HepG2 (cell line): ENCODE measurements around the gene GPC3. TPM values are rescaled to one million over a fixed set of nuclear protein-coding genes. Genes with fewer than 3 reads are reported as not detected.
A peak's percentile ranks its signal among the peaks of the same experiment; 100 is the strongest.

ENCODE experiments used
- BRD4 ChIP-seq: sonication (generic); formaldehyde crosslinking; IDR thresholded peaks from 2 replicates; pipeline ENCODE4 v1.4.0; 2020; ENCODE audit warnings: missing genetic modification reagents
- FOXK1 ChIP-seq: sonication (generic); formaldehyde crosslinking; IDR thresholded peaks from 2 replicates; pipeline ENCODE4 v1.4.0; 2020; ENCODE audit warnings: low read depth, missing genetic modification reagents, borderline replicate concordance
- HOXA9 ChIP-seq: sonication (generic); formaldehyde crosslinking; IDR thresholded peaks from 2 replicates; pipeline ENCODE4 v1.8.1; 2022; ENCODE audit warnings: missing genetic modification reagents, mild to moderate bottlenecking, moderate library complexity, borderline replicate concordance
- MIER2 ChIP-seq: IDR thresholded peaks from 2 replicates; pipeline ENCODE4 v1.6.1; 2016; ENCODE audit warnings: missing biosample characterization, missing genetic modification reagents
- SRSF4 ChIP-seq: fragments of 200-400 bp; formaldehyde crosslinking; IDR thresholded peaks from one replicate; pipeline ENCODE4 v1.6.1; 2018; ENCODE audit warnings: mild to moderate bottlenecking, low read depth, low read length, moderate library complexity; ENCODE audit not compliant: poor library complexity, severe bottlenecking
- TFE3 ChIP-seq: IDR thresholded peaks from 2 replicates; pipeline ENCODE4 v1.6.1; 2016
- ZNF460 ChIP-seq: sonication (generic); formaldehyde crosslinking; IDR thresholded peaks from 2 replicates; pipeline ENCODE4 v1.5.1; 2020; ENCODE audit warnings: missing genetic modification reagents, mild to moderate bottlenecking, borderline replicate concordance
- ZNF616 ChIP-seq: sonication (generic); formaldehyde crosslinking; IDR thresholded peaks from 2 replicates; pipeline ENCODE4 v1.5.0; 2020; ENCODE audit warnings: low read depth, mild to moderate bottlenecking, missing genetic modification reagents
- polyA plus RNA-seq, 8 experiments: library from polyadenylated mRNA; depleted of rRNA in 3 of 8; stranded (reverse) in 7 of 8; unstranded in 1 of 8; fragments of >200 nt; fragmentation: Illumina TruSeq in 4 of 8; extraction: Trizol in 4 of 8; gene quantifications; 2 replicates each; pipeline versions ENCODE4 v1.2.1 to v1.2.3, GENCODE V29; 2011 to 2016; ENCODE audit warnings: low read depth in 4 of 8, missing spikeins in 1 of 8, mixed read lengths in 1 of 8; ENCODE audit not compliant: insufficient read depth in 1 of 8
- total RNA-seq, 5 experiments: library from RNA; depleted of rRNA; stranded (reverse); fragments of >200 nt; fragmentation: Illumina TruSeq; extraction: Trizol; gene quantifications; 2 replicates each; pipeline ENCODE4 v1.2.3, GENCODE V29; 2016; ENCODE audit warnings: low read depth in 1 of 5
- TF ChIP-seq, protein P1 (sequence below): sonication (generic); formaldehyde crosslinking; IDR thresholded peaks from 2 replicates; pipeline ENCODE4 v1.4.0; 2020; ENCODE audit warnings: missing genetic modification reagents, mild to moderate bottlenecking, borderline replicate concordance
- TF ChIP-seq, protein P2 (sequence below): sonication (generic); formaldehyde crosslinking; IDR thresholded peaks from 2 replicates; pipeline ENCODE4 v1.4.0; 2020; ENCODE audit warnings: missing genetic modification reagents, borderline replicate concordance
- TF ChIP-seq, protein P3 (sequence below): sonication (generic); formaldehyde crosslinking; IDR thresholded peaks from 2 replicates; pipeline ENCODE4 v1.5.0; 2020; ENCODE audit warnings: missing genetic modification reagents, mild to moderate bottlenecking, borderline replicate concordance
- TF ChIP-seq, protein P4 (sequence below): sonication (generic); formaldehyde crosslinking; IDR thresholded peaks from 2 replicates; pipeline ENCODE4 v1.5.0; 2020; ENCODE audit warnings: mild to moderate bottlenecking, missing genetic modification reagents
- TF ChIP-seq, protein P5 (sequence below): sonication (generic); formaldehyde crosslinking; IDR thresholded peaks from 2 replicates; pipeline ENCODE4 v1.4.0; 2020; ENCODE audit warnings: missing genetic modification reagents

The GPC3 gene
- total and polyA plus RNA-seq, 2 of the 13 experiments (the other 11 are each of a cell fraction or from before 2014, with no cell fraction given) = 1,799 to 3,263 TPM

DNA sequence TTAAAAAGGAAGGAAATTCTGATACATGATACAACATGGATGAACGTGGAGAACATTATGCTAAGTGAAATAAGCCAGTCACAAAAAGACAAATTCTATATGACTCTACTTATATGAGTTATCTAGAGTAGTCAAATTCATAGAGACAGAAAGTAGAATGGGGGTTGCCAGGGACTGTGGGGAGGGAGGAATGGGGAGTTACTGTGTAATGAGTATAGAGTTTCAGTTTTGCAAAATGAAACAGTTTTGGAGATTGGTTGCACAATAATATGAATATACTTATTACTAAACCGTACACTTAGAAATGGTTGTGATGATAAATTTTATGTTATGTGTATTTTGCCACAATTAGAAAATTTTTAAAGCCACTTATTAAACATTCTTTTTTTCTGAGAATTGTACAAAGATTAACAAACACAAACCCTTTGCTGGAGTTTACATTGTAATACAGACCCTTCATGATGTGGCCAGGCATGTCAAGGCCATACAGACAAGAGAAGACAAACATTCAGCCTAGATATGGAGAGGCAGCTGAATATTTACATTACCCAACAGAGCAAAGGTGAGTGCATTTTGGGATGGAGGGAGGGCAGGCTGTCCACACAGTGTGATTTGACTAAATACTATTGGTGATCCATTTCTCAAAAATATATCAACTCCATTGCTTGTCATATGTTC lies 21.2 kb upstream of the GPC3 start (continued):
- TF ChIP-seq, protein P1, sequence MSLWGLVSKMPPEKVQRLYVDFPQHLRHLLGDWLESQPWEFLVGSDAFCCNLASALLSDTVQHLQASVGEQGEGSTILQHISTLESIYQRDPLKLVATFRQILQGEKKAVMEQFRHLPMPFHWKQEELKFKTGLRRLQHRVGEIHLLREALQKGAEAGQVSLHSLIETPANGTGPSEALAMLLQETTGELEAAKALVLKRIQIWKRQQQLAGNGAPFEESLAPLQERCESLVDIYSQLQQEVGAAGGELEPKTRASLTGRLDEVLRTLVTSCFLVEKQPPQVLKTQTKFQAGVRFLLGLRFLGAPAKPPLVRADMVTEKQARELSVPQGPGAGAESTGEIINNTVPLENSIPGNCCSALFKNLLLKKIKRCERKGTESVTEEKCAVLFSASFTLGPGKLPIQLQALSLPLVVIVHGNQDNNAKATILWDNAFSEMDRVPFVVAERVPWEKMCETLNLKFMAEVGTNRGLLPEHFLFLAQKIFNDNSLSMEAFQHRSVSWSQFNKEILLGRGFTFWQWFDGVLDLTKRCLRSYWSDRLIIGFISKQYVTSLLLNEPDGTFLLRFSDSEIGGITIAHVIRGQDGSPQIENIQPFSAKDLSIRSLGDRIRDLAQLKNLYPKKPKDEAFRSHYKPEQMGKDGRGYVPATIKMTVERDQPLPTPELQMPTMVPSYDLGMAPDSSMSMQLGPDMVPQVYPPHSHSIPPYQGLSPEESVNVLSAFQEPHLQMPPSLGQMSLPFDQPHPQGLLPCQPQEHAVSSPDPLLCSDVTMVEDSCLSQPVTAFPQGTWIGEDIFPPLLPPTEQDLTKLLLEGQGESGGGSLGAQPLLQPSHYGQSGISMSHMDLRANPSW = no peak
- no peak for TF ChIP-seq ZNF616 (CRISPR knock-in tag)
- TF ChIP-seq SRSF4 = no peak
- TF ChIP-seq, protein P2, sequence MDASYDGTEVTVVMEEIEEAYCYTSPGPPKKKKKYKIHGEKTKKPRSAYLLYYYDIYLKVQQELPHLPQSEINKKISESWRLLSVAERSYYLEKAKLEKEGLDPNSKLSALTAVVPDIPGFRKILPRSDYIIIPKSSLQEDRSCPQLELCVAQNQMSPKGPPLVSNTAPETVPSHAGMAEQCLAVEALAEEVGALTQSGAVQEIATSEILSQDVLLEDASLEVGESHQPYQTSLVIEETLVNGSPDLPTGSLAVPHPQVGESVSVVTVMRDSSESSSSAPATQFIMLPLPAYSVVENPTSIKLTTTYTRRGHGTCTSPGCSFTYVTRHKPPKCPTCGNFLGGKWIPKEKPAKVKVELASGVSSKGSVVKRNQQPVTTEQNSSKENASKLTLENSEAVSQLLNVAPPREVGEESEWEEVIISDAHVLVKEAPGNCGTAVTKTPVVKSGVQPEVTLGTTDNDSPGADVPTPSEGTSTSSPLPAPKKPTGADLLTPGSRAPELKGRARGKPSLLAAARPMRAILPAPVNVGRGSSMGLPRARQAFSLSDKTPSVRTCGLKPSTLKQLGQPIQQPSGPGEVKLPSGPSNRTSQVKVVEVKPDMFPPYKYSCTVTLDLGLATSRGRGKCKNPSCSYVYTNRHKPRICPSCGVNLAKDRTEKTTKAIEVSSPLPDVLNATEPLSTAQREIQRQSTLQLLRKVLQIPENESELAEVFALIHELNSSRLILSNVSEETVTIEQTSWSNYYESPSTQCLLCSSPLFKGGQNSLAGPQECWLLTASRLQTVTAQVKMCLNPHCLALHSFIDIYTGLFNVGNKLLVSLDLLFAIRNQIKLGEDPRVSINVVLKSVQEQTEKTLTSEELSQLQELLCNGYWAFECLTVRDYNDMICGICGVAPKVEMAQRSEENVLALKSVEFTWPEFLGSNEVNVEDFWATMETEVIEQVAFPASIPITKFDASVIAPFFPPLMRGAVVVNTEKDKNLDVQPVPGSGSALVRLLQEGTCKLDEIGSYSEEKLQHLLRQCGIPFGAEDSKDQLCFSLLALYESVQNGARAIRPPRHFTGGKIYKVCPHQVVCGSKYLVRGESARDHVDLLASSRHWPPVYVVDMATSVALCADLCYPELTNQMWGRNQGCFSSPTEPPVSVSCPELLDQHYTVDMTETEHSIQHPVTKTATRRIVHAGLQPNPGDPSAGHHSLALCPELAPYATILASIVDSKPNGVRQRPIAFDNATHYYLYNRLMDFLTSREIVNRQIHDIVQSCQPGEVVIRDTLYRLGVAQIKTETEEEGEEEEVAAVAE (CRISPR knock-in tag) = no peak
- TF ChIP-seq BRD4 (CRISPR knock-in tag) = no peak
- TF ChIP-seq MIER2 = no peak
- TF ChIP-seq TFE3 (CRISPR knock-in tag) = peak; percentile 79
- TF ChIP-seq, protein P3, sequence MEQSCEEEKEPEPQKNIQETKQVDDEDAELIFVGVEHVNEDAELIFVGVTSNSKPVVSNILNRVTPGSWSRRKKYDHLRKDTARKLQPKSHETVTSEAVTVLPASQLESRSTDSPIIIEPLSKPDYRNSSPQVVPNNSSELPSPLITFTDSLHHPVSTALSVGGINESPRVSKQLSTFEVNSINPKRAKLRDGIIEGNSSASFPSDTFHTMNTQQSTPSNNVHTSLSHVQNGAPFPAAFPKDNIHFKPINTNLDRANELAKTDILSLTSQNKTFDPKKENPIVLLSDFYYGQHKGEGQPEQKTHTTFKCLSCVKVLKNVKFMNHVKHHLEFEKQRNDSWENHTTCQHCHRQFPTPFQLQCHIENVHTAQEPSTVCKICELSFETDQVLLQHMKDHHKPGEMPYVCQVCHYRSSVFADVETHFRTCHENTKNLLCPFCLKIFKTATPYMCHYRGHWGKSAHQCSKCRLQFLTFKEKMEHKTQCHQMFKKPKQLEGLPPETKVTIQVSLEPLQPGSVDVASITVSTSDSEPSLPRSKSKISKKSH (CRISPR knock-in tag) = no peak
- TF ChIP-seq, protein P4, sequence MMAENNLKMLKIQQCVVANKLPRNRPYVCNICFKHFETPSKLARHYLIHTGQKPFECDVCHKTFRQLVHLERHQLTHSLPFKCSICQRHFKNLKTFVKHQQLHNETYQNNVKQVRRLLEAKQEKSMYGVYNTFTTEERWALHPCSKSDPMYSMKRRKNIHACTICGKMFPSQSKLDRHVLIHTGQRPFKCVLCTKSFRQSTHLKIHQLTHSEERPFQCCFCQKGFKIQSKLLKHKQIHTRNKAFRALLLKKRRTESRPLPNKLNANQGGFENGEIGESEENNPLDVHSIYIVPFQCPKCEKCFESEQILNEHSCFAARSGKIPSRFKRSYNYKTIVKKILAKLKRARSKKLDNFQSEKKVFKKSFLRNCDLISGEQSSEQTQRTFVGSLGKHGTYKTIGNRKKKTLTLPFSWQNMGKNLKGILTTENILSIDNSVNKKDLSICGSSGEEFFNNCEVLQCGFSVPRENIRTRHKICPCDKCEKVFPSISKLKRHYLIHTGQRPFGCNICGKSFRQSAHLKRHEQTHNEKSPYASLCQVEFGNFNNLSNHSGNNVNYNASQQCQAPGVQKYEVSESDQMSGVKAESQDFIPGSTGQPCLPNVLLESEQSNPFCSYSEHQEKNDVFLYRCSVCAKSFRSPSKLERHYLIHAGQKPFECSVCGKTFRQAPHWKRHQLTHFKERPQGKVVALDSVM (CRISPR knock-in tag) = no peak
- TF ChIP-seq FOXK1 = peak; percentile 47; the same call in 1 of the 2 replicates
- TF ChIP-seq, protein P5, sequence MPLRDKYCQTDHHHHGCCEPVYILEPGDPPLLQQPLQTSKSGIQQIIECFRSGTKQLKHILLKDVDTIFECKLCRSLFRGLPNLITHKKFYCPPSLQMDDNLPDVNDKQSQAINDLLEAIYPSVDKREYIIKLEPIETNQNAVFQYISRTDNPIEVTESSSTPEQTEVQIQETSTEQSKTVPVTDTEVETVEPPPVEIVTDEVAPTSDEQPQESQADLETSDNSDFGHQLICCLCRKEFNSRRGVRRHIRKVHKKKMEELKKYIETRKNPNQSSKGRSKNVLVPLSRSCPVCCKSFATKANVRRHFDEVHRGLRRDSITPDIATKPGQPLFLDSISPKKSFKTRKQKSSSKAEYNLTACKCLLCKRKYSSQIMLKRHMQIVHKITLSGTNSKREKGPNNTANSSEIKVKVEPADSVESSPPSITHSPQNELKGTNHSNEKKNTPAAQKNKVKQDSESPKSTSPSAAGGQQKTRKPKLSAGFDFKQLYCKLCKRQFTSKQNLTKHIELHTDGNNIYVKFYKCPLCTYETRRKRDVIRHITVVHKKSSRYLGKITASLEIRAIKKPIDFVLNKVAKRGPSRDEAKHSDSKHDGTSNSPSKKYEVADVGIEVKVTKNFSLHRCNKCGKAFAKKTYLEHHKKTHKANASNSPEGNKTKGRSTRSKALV = no peak
- TF ChIP-seq HOXA9 = no peak
- TF ChIP-seq ZNF460 = no peak
